HL-60 (cell line): Measurements from ENCODE around the gene PASK.

Source experiments
- POLR2AphosphoS5 ChIP-seq: IDR thresholded peaks from 2 replicates; pipeline ENCODE4 v1.6.1; 2012; ENCODE audit warnings: low read depth
- SPI1 ChIP-seq: IDR thresholded peaks from 2 replicates; pipeline ENCODE4 v1.6.1; 2012; ENCODE audit warnings: low read depth, mild to moderate bottlenecking, borderline replicate concordance
- TF ChIP-seq, protein P1 (sequence below): IDR thresholded peaks from one replicate; pipeline ENCODE4 v1.5.1; 2011; ENCODE audit warnings: low read length, control low read depth, inconsistent platforms; ENCODE audit not compliant: insufficient read depth

GRCh38 chr2:241109210-241110088 lies 39.8 kb downstream of the PASK start:
- TF ChIP-seq, protein P1, sequence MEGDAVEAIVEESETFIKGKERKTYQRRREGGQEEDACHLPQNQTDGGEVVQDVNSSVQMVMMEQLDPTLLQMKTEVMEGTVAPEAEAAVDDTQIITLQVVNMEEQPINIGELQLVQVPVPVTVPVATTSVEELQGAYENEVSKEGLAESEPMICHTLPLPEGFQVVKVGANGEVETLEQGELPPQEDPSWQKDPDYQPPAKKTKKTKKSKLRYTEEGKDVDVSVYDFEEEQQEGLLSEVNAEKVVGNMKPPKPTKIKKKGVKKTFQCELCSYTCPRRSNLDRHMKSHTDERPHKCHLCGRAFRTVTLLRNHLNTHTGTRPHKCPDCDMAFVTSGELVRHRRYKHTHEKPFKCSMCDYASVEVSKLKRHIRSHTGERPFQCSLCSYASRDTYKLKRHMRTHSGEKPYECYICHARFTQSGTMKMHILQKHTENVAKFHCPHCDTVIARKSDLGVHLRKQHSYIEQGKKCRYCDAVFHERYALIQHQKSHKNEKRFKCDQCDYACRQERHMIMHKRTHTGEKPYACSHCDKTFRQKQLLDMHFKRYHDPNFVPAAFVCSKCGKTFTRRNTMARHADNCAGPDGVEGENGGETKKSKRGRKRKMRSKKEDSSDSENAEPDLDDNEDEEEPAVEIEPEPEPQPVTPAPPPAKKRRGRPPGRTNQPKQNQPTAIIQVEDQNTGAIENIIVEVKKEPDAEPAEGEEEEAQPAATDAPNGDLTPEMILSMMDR: no peak
- TF ChIP-seq POLR2AphosphoS5 (no peak), SPI1 (no peak)
